GM12872 (cell line): ENCODE measurements around the gene CDKL5.

ENCODE experiments used
- CTCF ChIP-seq: IDR thresholded peaks from 3 replicates; pipeline ENCODE4 v1.5.1; 2011; ENCODE audit warnings: low read depth, mild to moderate bottlenecking, low read length, moderate library complexity; ENCODE audit not compliant: insufficient read depth

The CDKL5 gene

DNA sequence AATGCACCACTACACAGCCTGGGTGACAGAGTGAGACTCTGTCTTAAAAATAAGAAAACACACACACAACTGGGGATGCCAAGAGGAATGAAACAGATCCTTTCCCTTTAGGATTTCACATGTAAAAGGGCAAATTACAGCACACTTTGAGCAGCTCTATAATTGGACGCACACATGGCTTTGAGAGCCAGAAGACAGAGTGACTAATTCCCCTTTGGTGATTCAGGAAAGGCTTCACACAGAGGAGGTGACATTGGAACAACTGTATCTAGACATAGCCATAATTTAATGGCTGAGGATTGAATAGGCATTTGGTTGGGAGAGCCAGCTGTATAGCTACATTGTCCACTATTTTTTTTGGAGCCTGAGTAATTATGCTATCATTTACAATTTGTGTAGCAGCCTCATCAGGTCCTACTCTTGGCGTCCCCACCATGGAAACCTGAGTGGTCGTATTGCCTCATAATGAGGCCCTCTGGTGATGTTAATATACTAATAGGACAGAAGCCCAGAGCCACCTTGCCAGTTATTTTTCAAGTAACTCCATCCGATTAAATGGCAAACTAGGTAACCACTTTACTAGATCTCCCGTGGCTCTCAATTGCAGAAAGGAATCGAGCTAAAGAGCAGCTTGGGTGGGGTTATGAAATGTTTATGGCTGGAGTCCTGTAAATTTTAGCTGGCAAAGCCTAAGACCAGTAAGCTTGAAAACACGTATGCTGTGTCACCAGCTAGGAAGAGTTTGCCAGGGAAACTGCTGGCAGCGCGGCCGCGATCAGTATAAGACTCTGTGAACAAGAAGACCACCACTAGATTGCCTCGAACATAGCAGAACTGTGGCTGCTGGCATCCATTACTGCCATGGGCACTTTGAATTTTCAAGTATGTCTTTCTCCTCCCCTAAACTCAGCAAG, 273.6 kb downstream of the CDKL5 start:
- TF ChIP-seq CTCF = no peak

GRCh38 chrX:18701621-18702361, 276.4 kb downstream of the CDKL5 start:
- no peak for TF ChIP-seq CTCF

DNA sequence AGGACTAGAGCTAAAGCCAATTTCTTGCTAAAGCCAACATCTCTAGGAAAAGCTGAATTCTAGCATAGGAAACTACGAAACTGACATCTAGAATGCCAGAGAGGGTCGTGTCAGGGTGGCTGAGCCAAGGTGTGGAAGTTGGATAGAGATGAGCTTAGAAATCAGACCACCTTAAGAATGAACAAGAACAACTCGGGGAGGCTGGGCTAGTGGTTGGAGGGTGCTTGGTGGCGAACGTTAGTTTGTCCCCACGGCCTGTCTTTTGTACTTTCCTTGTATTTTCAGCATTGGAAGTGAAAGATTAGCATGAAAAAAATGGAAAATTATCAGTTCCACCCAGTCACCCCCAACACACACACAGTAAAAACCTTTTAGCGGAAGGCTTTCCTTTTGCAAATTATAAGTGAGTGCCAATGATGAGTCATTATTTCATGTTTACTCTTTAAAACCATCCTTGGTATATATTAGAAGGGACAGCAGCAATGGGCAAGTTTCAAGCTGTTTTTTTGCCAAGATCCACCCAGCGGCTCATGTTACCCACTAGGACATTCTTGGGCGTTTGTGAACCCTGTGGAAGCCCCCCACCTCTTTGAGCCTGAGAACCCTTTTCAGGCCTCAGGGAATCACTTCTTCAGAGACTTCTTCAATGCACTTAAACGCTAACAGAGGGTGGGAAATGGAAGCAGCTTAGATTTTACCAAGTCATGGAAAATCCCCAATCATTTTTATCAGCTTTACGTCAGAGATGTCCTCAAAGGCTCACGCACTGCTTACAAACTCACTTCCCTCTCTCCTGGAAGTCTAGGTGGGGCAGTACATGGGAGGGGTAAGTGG, 277.2 kb downstream of the CDKL5 start:
- TF ChIP-seq CTCF = no peak
